Esophagus muscularis mucosa (tissue), 4 donors: ENCODE data around the gene ANKRD27.

Experiments
- EP300 ChIP-seq: sonication (generic); formaldehyde crosslinking; IDR thresholded peaks from one replicate; pipeline ENCODE4 v1.6.1; 2017; ENCODE audit warnings: antibody characterized with exemption
- POLR2AphosphoS5 ChIP-seq, 2 donors: sonication (generic); formaldehyde crosslinking; IDR thresholded peaks; one replicate each; pipeline ENCODE4 v1.6.1; 2017; ENCODE audit warnings: antibody characterized with exemption in 2 of 2
- TF ChIP-seq, protein P1 (sequence below), 3 experiments: fragments of 200-600 bp in 2 of 3; fragments of 450-650 bp in 1 of 3; sonication (generic) in 2 of 3; IDR thresholded peaks; one replicate each; pipeline ENCODE4 v1.5.1; 2017 to 2019; ENCODE audit warnings: antibody characterized with exemption in 3 of 3, mild to moderate bottlenecking in 2 of 3, moderate library complexity in 1 of 3

- TF ChIP-seq, protein P1, sequence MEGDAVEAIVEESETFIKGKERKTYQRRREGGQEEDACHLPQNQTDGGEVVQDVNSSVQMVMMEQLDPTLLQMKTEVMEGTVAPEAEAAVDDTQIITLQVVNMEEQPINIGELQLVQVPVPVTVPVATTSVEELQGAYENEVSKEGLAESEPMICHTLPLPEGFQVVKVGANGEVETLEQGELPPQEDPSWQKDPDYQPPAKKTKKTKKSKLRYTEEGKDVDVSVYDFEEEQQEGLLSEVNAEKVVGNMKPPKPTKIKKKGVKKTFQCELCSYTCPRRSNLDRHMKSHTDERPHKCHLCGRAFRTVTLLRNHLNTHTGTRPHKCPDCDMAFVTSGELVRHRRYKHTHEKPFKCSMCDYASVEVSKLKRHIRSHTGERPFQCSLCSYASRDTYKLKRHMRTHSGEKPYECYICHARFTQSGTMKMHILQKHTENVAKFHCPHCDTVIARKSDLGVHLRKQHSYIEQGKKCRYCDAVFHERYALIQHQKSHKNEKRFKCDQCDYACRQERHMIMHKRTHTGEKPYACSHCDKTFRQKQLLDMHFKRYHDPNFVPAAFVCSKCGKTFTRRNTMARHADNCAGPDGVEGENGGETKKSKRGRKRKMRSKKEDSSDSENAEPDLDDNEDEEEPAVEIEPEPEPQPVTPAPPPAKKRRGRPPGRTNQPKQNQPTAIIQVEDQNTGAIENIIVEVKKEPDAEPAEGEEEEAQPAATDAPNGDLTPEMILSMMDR (IDR thresholded peaks at IDR 0.05): no peak
- TF ChIP-seq POLR2AphosphoS5 (IDR thresholded peaks at IDR 0.05) (no peak), EP300 (no peak)
Observed at GRCh38 chr19:32652894-32653598, 21.9 kb downstream of the ANKRD27 start.
